GM23338 (cell line): ENCODE data around the gene ANP32A. TPM values are rescaled to one million over a fixed set of nuclear protein-coding genes. Genes with fewer than 3 reads are reported as not detected.

Experiments used
- ATAC-seq: fragments of 200-7000 bp; cut with Tn5 transposase; 3 replicates; pipeline ENCODE4 v1.9.1; 2020
- DNase-seq: peaks from one replicate; pipeline ENCODE4 v3.0.0-alpha.2; 2015; ENCODE audit warnings: low spot score
- H2AFZ ChIP-seq: fragments of 200-600 bp; sonication (generic); 2 replicates; pipeline ENCODE4 v1.8.0; 2016; ENCODE audit warnings: antibody characterized with exemption, mild to moderate bottlenecking, moderate library complexity
- H3F3A ChIP-seq: fragments of 200-600 bp; sonication (generic); replicated peaks from 2 replicates; pipeline ENCODE4 v1.8.0; 2017; ENCODE audit warnings: antibody characterized with exemption, mixed run types, low read depth
- H3K27ac ChIP-seq: fragments of 200-600 bp; sonication (generic); 2 replicates; pipeline ENCODE4 v1.6.1; 2016; ENCODE audit warnings: low read depth
- H3K27me3 ChIP-seq: fragments of 200-600 bp; sonication (generic); 2 replicates; pipeline ENCODE4 v1.8.0; 2016; ENCODE audit warnings: mild to moderate bottlenecking, mixed run types, moderate library complexity; ENCODE audit not compliant: insufficient read depth
- H3K36me3 ChIP-seq: fragments of 200-600 bp; sonication (generic); 2 replicates; pipeline ENCODE4 v1.8.0; 2016; ENCODE audit warnings: mild to moderate bottlenecking; ENCODE audit not compliant: insufficient read depth
- H3K4me1 ChIP-seq: fragments of 200-600 bp; sonication (generic); 2 replicates; pipeline ENCODE4 v1.8.0; 2016; ENCODE audit warnings: mild to moderate bottlenecking, moderate library complexity; ENCODE audit not compliant: insufficient read depth
- H3K4me2 ChIP-seq: fragments of 200-600 bp; sonication (generic); 2 replicates; pipeline ENCODE4 v1.7.1; 2017; ENCODE audit warnings: mixed run types
- H3K4me3 ChIP-seq: fragments of 200-600 bp; sonication (generic); 2 replicates; pipeline ENCODE4 v1.6.1; 2016; ENCODE audit warnings: mixed run types
- H3K79me2 ChIP-seq: fragments of 200-600 bp; sonication (generic); replicated peaks from 2 replicates; pipeline ENCODE4 v1.8.0; 2017; ENCODE audit warnings: mild to moderate bottlenecking; ENCODE audit not compliant: insufficient read depth
- H3K9me2 ChIP-seq: fragments of 200-600 bp; sonication (generic); 2 replicates; pipeline ENCODE4 v1.8.0; 2017; ENCODE audit not compliant: insufficient read depth
- H4K20me1 ChIP-seq: fragments of 200-600 bp; sonication (generic); replicated peaks from 2 replicates; pipeline ENCODE4 v1.8.0; 2017; ENCODE audit warnings: mild to moderate bottlenecking; ENCODE audit not compliant: insufficient read depth
- H3K27ac Mint-ChIP-seq: 2 replicates; pipeline ENCODE4 v1.8.0; 2020; ENCODE audit warnings: inconsistent platforms, mild to moderate bottlenecking, moderate library complexity, mixed read lengths
- H3K27me3 Mint-ChIP-seq: 3 replicates; pipeline ENCODE4 v1.8.0; 2022; ENCODE audit warnings: low read depth, mild to moderate bottlenecking, moderate library complexity, mixed read lengths, inconsistent platforms; ENCODE audit not compliant: insufficient read depth, poor library complexity
- H3K36me3 Mint-ChIP-seq: 3 replicates; pipeline ENCODE4 v1.8.0; 2021; ENCODE audit warnings: low read depth, mild to moderate bottlenecking, inconsistent platforms, moderate library complexity, mixed read lengths
- H3K4me1 Mint-ChIP-seq: 3 replicates; pipeline ENCODE4 v1.8.0; 2020; ENCODE audit warnings: mild to moderate bottlenecking, inconsistent platforms, mixed read lengths
- H3K4me3 Mint-ChIP-seq: 3 replicates; pipeline ENCODE4 v1.8.0; 2021; ENCODE audit warnings: moderate library complexity, mild to moderate bottlenecking, inconsistent platforms, mixed read lengths
- H3K9me3 Mint-ChIP-seq: 3 replicates; pipeline ENCODE4 v1.8.0; 2020; ENCODE audit warnings: moderate library complexity, mild to moderate bottlenecking, inconsistent platforms, mixed read lengths
- CREB1 ChIP-seq: fragments of 250-450 bp; sonication (Bioruptor Pico); IDR thresholded peaks from 2 replicates; pipeline ENCODE4 v1.5.0; 2020; ENCODE audit warnings: low read depth, mild to moderate bottlenecking, moderate library complexity
- CTCF ChIP-seq, 2 experiments: fragments of 200-600 bp in 1 of 2; sonication (generic) in 1 of 2; conservative IDR thresholded peaks; 2 replicates each; pipeline versions ENCODE4 v1.5.1 to v1.6.1; 2016 to 2017; ENCODE audit warnings: antibody characterized with exemption in 2 of 2, low read depth in 2 of 2, mild to moderate bottlenecking in 2 of 2, moderate library complexity in 1 of 2
- ETS1 ChIP-seq: IDR thresholded peaks from 2 replicates; pipeline ENCODE4 v1.6.1; 2016; ENCODE audit warnings: antibody characterized with exemption
- JUNB ChIP-seq: IDR thresholded peaks from one replicate; pipeline ENCODE4 v1.6.1; 2016; ENCODE audit warnings: antibody characterized with exemption; ENCODE audit not compliant: unreplicated experiment
- NANOG ChIP-seq: IDR thresholded peaks from 2 replicates; pipeline ENCODE4 v1.6.1; 2016; ENCODE audit warnings: antibody characterized with exemption, borderline replicate concordance
- REST ChIP-seq: IDR thresholded peaks from one replicate; pipeline ENCODE4 v1.6.1; 2018; ENCODE audit warnings: antibody characterized with exemption; ENCODE audit not compliant: unreplicated experiment
- STAT1 ChIP-seq: IDR thresholded peaks from one replicate; pipeline ENCODE4 v1.6.1; 2016; ENCODE audit warnings: antibody characterized with exemption; ENCODE audit not compliant: unreplicated experiment
- polyA plus RNA-seq: library from polyadenylated mRNA; unstranded; fragments of >200 nt; fragmentation: Nextera tagmentation; extraction: Ambion mirVana; gene quantifications from 2 replicates; pipeline ENCODE4 v1.2.1, GENCODE V29; 2016
- total RNA-seq: library from RNA; depleted of rRNA; stranded (reverse); fragments of >200 nt; shearing (Covaris generic); gene quantifications from 2 replicates; pipeline ENCODE4 v1.2.3, GENCODE V29; 2014

Gene ANP32A
- total and polyA plus RNA-seq, 2 experiments from 2014 or later: 204 to 304 TPM

- peaks cover 19% of the 10 kb centered on the region for H3K27me3 Mint-ChIP-seq
- peaks cover 13% of the 10 kb centered on the region; the same call in 2 of the 3 replicates for H3K36me3 Mint-ChIP-seq
- TF ChIP-seq JUNB (no peak), CTCF (conservative IDR thresholded peaks at IDR 0.05; ENCODE audit: low read depth in 2 of 2) (no peak), ETS1 (no peak), REST (no peak), CREB1 (CRISPR knock-in tag) (no peak), STAT1 (no peak)
- Histone ChIP-seq H3K4me2 (no peak overlapping the region), H4K20me1 (peaks cover 83% of the 10 kb centered on the region), H3K4me3 (no peak overlapping the region), H2AFZ (no peak overlapping the region), H3K27ac (no peak overlapping the region), H3K4me1 (peaks cover 48% of the 10 kb centered on the region), H3F3A (no peaks in the 10 kb centered on the region), H3K27me3 (no peaks in the 10 kb centered on the region), H3K79me2 (peaks cover 97% of the 10 kb centered on the region), H3K36me3 (no peaks in the 10 kb centered on the region), H3K9me2 (no peaks in the 10 kb centered on the region)
- no peaks in the 10 kb centered on the region for H3K9me3 Mint-ChIP-seq
- H3K4me1 Mint-ChIP-seq: peaks cover 61% of the 10 kb centered on the region
- ATAC-seq: no peak
- no peak overlapping the region for H3K27ac Mint-ChIP-seq
- DNase-seq: no peak
- no peak overlapping the region for H3K4me3 Mint-ChIP-seq
Measured at GRCh38 chr15:68798346-68799094, 22.2 kb downstream of the ANP32A start.

GRCh38 chr15:68797599-68798345 is 22.9 kb downstream of the ANP32A start:
- no peaks in the 10 kb centered on the region for H3K36me3 ChIP-seq
- TF ChIP-seq REST: no peak
- TF ChIP-seq NANOG: no peak
- no peak for TF ChIP-seq CTCF (conservative IDR thresholded peaks at IDR 0.05; ENCODE audit: low read depth in 2 of 2)
- TF ChIP-seq ETS1: no peak
- peaks cover 83% of the 10 kb centered on the region for H4K20me1 ChIP-seq
- H3F3A ChIP-seq: no peaks in the 10 kb centered on the region
- Mint-ChIP-seq H3K4me1 (peaks cover 69% of the 10 kb centered on the region), H3K9me3 (no peaks in the 10 kb centered on the region), H3K27ac (no peak overlapping the region), H3K4me3 (no peak overlapping the region), H3K36me3 (peaks cover 20% of the 10 kb centered on the region; the same call in 2 of the 3 replicates), H3K27me3 (peaks cover 22% of the 10 kb centered on the region)
- peaks cover 55% of the 10 kb centered on the region for H3K4me1 ChIP-seq
- DNase-seq (no peak), ATAC-seq (peak; percentile 3; the same call in 2 of the 3 replicates)
- no peak overlapping the region for H2AFZ ChIP-seq
- H3K4me2 ChIP-seq: no peak overlapping the region
- peaks cover 97% of the 10 kb centered on the region for H3K79me2 ChIP-seq
- no peak overlapping the region for H3K4me3 ChIP-seq
- no peak overlapping the region for H3K27ac ChIP-seq
- no peaks in the 10 kb centered on the region for H3K9me2 ChIP-seq
- no peaks in the 10 kb centered on the region for H3K27me3 ChIP-seq
